ENCODE results near the gene GATM.

Gene GATM

DNA sequence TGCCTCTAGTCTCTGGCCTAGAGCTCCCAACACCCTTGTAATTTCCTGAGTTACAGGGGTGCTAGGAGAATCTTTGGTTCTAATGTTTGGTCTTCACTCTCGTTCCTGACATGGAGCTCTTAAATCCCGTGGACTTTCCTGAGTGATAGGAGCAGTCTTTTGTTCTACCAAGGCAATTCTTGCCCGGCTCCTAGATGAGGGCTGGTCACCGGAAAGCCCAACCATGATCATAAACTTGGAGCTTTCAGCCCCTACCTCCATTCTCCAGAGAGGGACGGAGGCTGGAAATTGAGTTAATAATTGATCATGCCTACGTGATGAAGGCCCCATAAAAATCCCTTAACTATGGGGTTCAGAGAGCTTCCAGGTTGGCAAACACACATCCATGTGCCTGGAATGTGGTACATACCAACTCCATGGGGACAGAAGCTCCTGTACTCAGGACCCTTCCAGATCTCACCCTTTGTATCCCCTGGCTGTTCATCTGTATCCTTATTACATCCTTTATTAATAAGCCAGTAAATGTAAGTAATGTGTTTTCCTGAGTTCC lies 18.8 kb upstream of the GATM start:
- no peak overlapping the region for H3K4me3 ChIP-seq (ENCODE audit: severe bottlenecking)
- ATAC-seq (ENCODE audit: low read depth), result no peak
- H3K9me3 ChIP-seq (ENCODE audit: severe bottlenecking), result no peaks in the 10 kb centered on the region
- no peak for DNase-seq (ENCODE audit: low spot score)
- H3K4me1 ChIP-seq (ENCODE audit: insufficient read depth, poor library complexity, severe bottlenecking), result no peaks in the 10 kb centered on the region
- TF ChIP-seq, protein P1, sequence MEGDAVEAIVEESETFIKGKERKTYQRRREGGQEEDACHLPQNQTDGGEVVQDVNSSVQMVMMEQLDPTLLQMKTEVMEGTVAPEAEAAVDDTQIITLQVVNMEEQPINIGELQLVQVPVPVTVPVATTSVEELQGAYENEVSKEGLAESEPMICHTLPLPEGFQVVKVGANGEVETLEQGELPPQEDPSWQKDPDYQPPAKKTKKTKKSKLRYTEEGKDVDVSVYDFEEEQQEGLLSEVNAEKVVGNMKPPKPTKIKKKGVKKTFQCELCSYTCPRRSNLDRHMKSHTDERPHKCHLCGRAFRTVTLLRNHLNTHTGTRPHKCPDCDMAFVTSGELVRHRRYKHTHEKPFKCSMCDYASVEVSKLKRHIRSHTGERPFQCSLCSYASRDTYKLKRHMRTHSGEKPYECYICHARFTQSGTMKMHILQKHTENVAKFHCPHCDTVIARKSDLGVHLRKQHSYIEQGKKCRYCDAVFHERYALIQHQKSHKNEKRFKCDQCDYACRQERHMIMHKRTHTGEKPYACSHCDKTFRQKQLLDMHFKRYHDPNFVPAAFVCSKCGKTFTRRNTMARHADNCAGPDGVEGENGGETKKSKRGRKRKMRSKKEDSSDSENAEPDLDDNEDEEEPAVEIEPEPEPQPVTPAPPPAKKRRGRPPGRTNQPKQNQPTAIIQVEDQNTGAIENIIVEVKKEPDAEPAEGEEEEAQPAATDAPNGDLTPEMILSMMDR (IDR thresholded peaks at IDR 0.05; ENCODE audit: poor library complexity, severe bottlenecking), result no peak
- H3K36me3 ChIP-seq (ENCODE audit: low read depth), result no peaks in the 10 kb centered on the region
- H3K27me3 ChIP-seq (ENCODE audit: insufficient read depth, poor library complexity, severe bottlenecking), result no peaks in the 10 kb centered on the region
- no peak overlapping the region for H3K27ac ChIP-seq (ENCODE audit: poor library complexity, severe bottlenecking)

DNA sequence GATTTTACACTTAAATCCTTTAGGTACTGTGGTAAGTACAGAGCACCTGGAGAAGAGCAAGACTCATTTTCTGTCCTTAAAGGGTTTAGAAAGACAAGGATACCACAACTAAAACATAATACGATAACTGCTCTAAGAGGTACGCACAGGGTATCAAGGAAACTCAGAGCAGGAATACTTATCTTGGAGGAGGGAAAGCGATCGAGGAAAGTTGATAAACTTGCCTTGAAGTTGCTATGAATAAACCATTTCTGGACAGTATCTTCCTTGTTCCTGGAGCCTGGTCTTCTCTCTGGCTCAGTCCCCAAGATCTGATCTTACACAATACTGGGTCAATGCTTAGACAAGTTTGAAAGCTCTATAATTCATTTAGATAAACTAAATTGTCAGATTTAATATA lies 17.6 kb upstream of the GATM start:
- DNase-seq (ENCODE audit: low spot score), result no peak
- Histone ChIP-seq H3K27me3 (ENCODE audit: insufficient read depth, poor library complexity, severe bottlenecking) (no peaks in the 10 kb centered on the region), H3K27ac (ENCODE audit: poor library complexity, severe bottlenecking) (no peak overlapping the region), H3K4me1 (ENCODE audit: insufficient read depth, poor library complexity, severe bottlenecking) (no peaks in the 10 kb centered on the region), H3K9me3 (ENCODE audit: severe bottlenecking) (no peaks in the 10 kb centered on the region), H3K4me3 (ENCODE audit: severe bottlenecking) (no peak overlapping the region), H3K36me3 (ENCODE audit: low read depth) (no peaks in the 10 kb centered on the region)
- TF ChIP-seq, protein P1 (IDR thresholded peaks at IDR 0.05; ENCODE audit: poor library complexity, severe bottlenecking), result no peak
- no peak for ATAC-seq (ENCODE audit: low read depth)

DNA sequence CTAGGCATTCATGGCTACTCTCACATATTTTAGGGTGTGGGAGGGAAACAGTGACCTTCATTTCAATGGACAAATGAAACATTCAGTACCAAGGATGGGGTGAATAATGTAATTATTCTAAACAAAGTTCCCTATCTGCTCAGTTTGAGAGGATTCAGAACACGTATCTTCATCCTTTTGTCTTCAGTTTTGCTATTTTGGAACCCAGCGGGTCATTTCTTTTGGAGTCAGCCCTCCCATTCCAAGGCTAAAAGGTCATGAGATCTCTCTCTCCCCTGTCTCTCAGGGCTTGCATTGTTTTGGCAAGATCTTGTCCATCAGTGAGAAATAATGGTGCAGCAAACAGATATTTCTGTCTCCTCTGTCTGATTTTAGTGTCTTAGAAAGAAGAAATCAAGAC lies 16.3 kb upstream of the GATM start:
- Histone ChIP-seq H3K27ac (ENCODE audit: poor library complexity, severe bottlenecking) (no peak overlapping the region), H3K36me3 (ENCODE audit: low read depth) (no peaks in the 10 kb centered on the region), H3K4me3 (ENCODE audit: severe bottlenecking) (no peak overlapping the region), H3K4me1 (ENCODE audit: insufficient read depth, poor library complexity, severe bottlenecking) (no peaks in the 10 kb centered on the region), H3K9me3 (ENCODE audit: severe bottlenecking) (no peaks in the 10 kb centered on the region), H3K27me3 (ENCODE audit: insufficient read depth, poor library complexity, severe bottlenecking) (no peaks in the 10 kb centered on the region)
- no peak for ATAC-seq (ENCODE audit: low read depth)
- no peak for DNase-seq (ENCODE audit: low spot score)
- TF ChIP-seq, protein P1 (IDR thresholded peaks at IDR 0.05; ENCODE audit: poor library complexity, severe bottlenecking), result no peak

DNA sequence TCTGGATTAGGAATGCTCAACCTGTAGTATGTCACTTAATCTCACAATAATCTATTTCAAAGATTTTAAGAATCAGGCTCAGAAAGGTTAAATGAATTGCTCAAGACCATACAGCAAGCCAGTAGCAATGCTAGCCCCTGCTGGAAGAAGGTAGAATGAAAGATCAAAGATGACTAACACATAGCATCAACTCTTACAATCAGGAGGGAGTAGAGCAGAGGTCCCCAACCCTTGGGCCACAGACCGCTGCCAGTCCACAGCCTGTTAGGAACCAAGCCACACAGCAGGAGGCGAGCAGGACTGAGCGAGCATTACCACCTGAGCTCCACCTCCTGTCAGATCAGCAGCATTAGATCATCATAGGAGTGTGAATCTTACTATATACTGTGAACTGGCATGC lies 15.5 kb upstream of the GATM start:
- Histone ChIP-seq H3K4me1 (ENCODE audit: insufficient read depth, poor library complexity, severe bottlenecking) (no peaks in the 10 kb centered on the region), H3K27me3 (ENCODE audit: insufficient read depth, poor library complexity, severe bottlenecking) (no peaks in the 10 kb centered on the region), H3K9me3 (ENCODE audit: severe bottlenecking) (no peaks in the 10 kb centered on the region), H3K36me3 (ENCODE audit: low read depth) (no peaks in the 10 kb centered on the region), H3K27ac (ENCODE audit: poor library complexity, severe bottlenecking) (no peak overlapping the region), H3K4me3 (ENCODE audit: severe bottlenecking) (no peak overlapping the region)
- ATAC-seq (ENCODE audit: low read depth) (peak; percentile 89), DNase-seq (ENCODE audit: low spot score) (no peak)
- TF ChIP-seq, protein P1 (IDR thresholded peaks at IDR 0.05; ENCODE audit: poor library complexity, severe bottlenecking), result peak; percentile 58

DNA sequence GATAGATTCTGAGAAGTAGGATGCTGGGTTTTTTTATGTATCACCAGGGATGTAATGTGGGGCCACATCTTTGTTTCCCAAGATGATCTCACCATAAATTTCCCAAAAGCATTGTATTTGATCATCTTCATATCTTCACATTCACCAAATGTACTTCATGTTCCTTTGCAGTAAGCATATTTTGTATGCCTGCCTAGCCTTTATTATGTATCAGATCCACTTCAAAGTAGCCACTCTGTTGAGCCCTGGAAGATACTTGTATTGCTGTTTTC lies 14.2 kb upstream of the GATM start:
- DNase-seq (ENCODE audit: low spot score), result no peak
- H3K4me3 ChIP-seq (ENCODE audit: severe bottlenecking), result no peak overlapping the region
- no peaks in the 10 kb centered on the region for H3K36me3 ChIP-seq (ENCODE audit: low read depth)
- H3K4me1 ChIP-seq (ENCODE audit: insufficient read depth, poor library complexity, severe bottlenecking), result peaks cover 5% of the 10 kb centered on the region
- ATAC-seq (ENCODE audit: low read depth), result no peak
- TF ChIP-seq, protein P1 (IDR thresholded peaks at IDR 0.05; ENCODE audit: poor library complexity, severe bottlenecking), result no peak
- H3K9me3 ChIP-seq (ENCODE audit: severe bottlenecking), result no peaks in the 10 kb centered on the region
- H3K27me3 ChIP-seq (ENCODE audit: insufficient read depth, poor library complexity, severe bottlenecking), result no peaks in the 10 kb centered on the region
- H3K27ac ChIP-seq (ENCODE audit: poor library complexity, severe bottlenecking), result no peak overlapping the region
